Right lobe of liver (tissue), 6 donors: ENCODE data around the gene KAT7. TPM values are rescaled to one million over a fixed set of nuclear protein-coding genes. Genes with fewer than 3 reads are reported as not detected.

ENCODE experiments used
- ATAC-seq, 4 donors: fragments of 200-7000 bp; cut with Tn5 transposase; one replicate each; pipeline ENCODE4 v1.9.1; 2020; ENCODE audit warnings: mild to moderate bottlenecking in 4 of 4, moderate library complexity in 4 of 4
- DNase-seq, 3 donors: peaks; one replicate each; pipeline ENCODE4 v3.0.0-alpha.2; 2020
- H3K27ac ChIP-seq, 3 donors: fragments of 200-600 bp; one replicate each; pipeline ENCODE4 v1.8.0; 2022
- H3K27me3 ChIP-seq, 2 donors: fragments of 200-600 bp; one replicate each; pipeline ENCODE4 v1.8.0; 2022
- H3K36me3 ChIP-seq, 4 donors: fragments of 200-600 bp; sonication (generic) in 1 of 4; one replicate each; pipeline versions ENCODE4 v1.5.1 to v1.8.0; 2017 to 2022; ENCODE audit warnings: control low read depth in 1 of 4
- H3K4me1 ChIP-seq, 4 donors: fragments of 200-600 bp; sonication (generic) in 1 of 4; one replicate each; pipeline versions ENCODE4 v1.5.1 to v1.8.0; 2017 to 2022; ENCODE audit warnings: control low read depth in 1 of 4
- H3K4me3 ChIP-seq, 3 donors: fragments of 200-600 bp; one replicate each; pipeline ENCODE4 v1.8.0; 2022
- H3K9me3 ChIP-seq, 4 donors: fragments of 200-600 bp; sonication (generic) in 1 of 4; one replicate each; pipeline versions ENCODE4 v1.5.1 to v1.8.0; 2017 to 2022; ENCODE audit warnings: control low read depth in 1 of 4
- CTCF ChIP-seq, 4 donors: fragments of 200-600 bp in 3 of 4; fragments of 450-650 bp in 1 of 4; IDR thresholded peaks; one replicate each; pipeline versions ENCODE4 v1.5.1 to v1.8.0; 2016 to 2022; ENCODE audit warnings: antibody characterized with exemption in 4 of 4, mild to moderate bottlenecking in 2 of 4
- POLR2A ChIP-seq: fragments of 450-650 bp; IDR thresholded peaks from one replicate; pipeline ENCODE4 v1.6.1; 2017; ENCODE audit warnings: antibody characterized with exemption, mild to moderate bottlenecking
- WGBS: methylation state at CpG from one replicate; pipeline ENCODE4 v1.1.6; 2018; ENCODE audit warnings: low coverage, low lambda C conversion rate; ENCODE audit not compliant: insufficient coverage; ENCODE audit errors: missing lambda C conversion rate; 5-methylcytosine and 5-hydroxymethylcytosine counted together
- intact Hi-C, 2 donors: fragments of 100-400 bp; cut with DNase I; formaldehyde crosslinking; loops; one replicate each; pipeline versions ENCODE4 v1.11.2 to v1.14.1; 2022
- total RNA-seq, 6 experiments: library from RNA; depleted of rRNA in 2 of 6; stranded (reverse); fragments of >200 nt in 2 of 6; fragmentation: NEBNext Ultra II Directional in 3 of 6; extraction: Animal tissue kit (Norgen Biotek cat#: 25700) in 3 of 6; gene quantifications; one replicate each; pipeline versions ENCODE4 v1.1.0 to v1.2.4, GENCODE V29; 2016 to 2023
- donor health status: DM: no; HTN: yes; CAD: no.
- donor health status: DM: no; HTN: no; CAD: no.
- donor health status: DM: no; HTN: no; CAD: no.
- donor health status: DM: no; HTN: yes; CAD: no.
- donor health status: DM: no; HTN: yes; CAD: no.

KAT7 gene
- total RNA-seq, 6 experiments from 2014 or later = 10.8 to 21.3 (median 15.2) TPM

GRCh38 chr17:49819138-49819537 lies 30.7 kb downstream of the KAT7 start:
- peaks cover 7 to 78% (median 39%) of the 10 kb centered on the region in 4 donors for H3K36me3 ChIP-seq
- no peaks in the 10 kb centered on the region for H3K9me3 ChIP-seq
- H3K4me1 ChIP-seq = no peaks in the 10 kb centered on the region
- no peak for TF ChIP-seq CTCF (IDR thresholded peaks at IDR 0.05)
- TF ChIP-seq POLR2A = no peak
- 85% methylated on average over 5 of the region's 5 CpGs for WGBS
- H3K27me3 ChIP-seq = no peaks in the 10 kb centered on the region
- DNase-seq (no peak), ATAC-seq (no peak)
- intact Hi-C loops = no loop called here
- no peak overlapping the region for H3K4me3 ChIP-seq
- H3K27ac ChIP-seq = no peak overlapping the region

GRCh38 chr17:49819651-49820050 lies 31.2 kb downstream of the KAT7 start:
- no peak for DNase-seq
- Histone ChIP-seq H3K36me3 (peaks cover 7 to 81% (median 37%) of the 10 kb centered on the region in 4 donors), H3K27me3 (no peaks in the 10 kb centered on the region), H3K9me3 (no peaks in the 10 kb centered on the region), H3K27ac (no peak overlapping the region), H3K4me1 (no peaks in the 10 kb centered on the region), H3K4me3 (no peak overlapping the region)
- TF ChIP-seq POLR2A = no peak
- no peak for TF ChIP-seq CTCF (IDR thresholded peaks at IDR 0.05)
- intact Hi-C loops = no loop called here
- no peak for ATAC-seq
- 92% methylated on average over 2 of the region's 2 CpGs for WGBS

GRCh38 chr17:49820773-49821172 lies 32.3 kb downstream of the KAT7 start:
- 79% methylated on average over 1 of the region's 1 CpG for WGBS
- Histone ChIP-seq H3K36me3 (peaks cover 12 to 81% (median 32%) of the 10 kb centered on the region in 4 donors), H3K27ac (no peak overlapping the region)

GRCh38 chr17:49821466-49821865 lies 33.0 kb downstream of the KAT7 start:
- Histone ChIP-seq H3K4me3 (no peak overlapping the region), H3K27me3 (no peaks in the 10 kb centered on the region), H3K36me3 (peaks cover 14 to 81% (median 32%) of the 10 kb centered on the region in 4 donors), H3K4me1 (no peaks in the 10 kb centered on the region), H3K27ac (no peak overlapping the region), H3K9me3 (no peaks in the 10 kb centered on the region)
- DNase-seq = no peak
- ATAC-seq = no peak
- intact Hi-C loops = no loop called here
- no peak for TF ChIP-seq CTCF (IDR thresholded peaks at IDR 0.05)
- TF ChIP-seq POLR2A = no peak
- WGBS = 83% methylated on average over 2 of the region's 2 CpGs

More at GRCh38 chr17:49820773-49821172, 32.3 kb downstream of the KAT7 start:
- H3K9me3 ChIP-seq = no peaks in the 10 kb centered on the region
- intact Hi-C loops = no loop called here
- H3K27me3 ChIP-seq = no peaks in the 10 kb centered on the region
- DNase-seq (no peak), ATAC-seq (no peak)
- TF ChIP-seq CTCF (IDR thresholded peaks at IDR 0.05) (no peak), POLR2A (no peak)
- no peak overlapping the region for H3K4me3 ChIP-seq
- no peaks in the 10 kb centered on the region for H3K4me1 ChIP-seq

- ATAC-seq (no peak), DNase-seq (no peak)
- TF ChIP-seq CTCF (IDR thresholded peaks at IDR 0.05) (no peak), POLR2A (no peak)
- no peaks in the 10 kb centered on the region for H3K27me3 ChIP-seq
- H3K4me1 ChIP-seq = no peaks in the 10 kb centered on the region
- no peaks in the 10 kb centered on the region for H3K9me3 ChIP-seq
- peaks cover 19 to 81% (median 35%) of the 10 kb centered on the region in 4 donors for H3K36me3 ChIP-seq
- whole genome bisulfite sequencing = 91% methylated on average over 1 of the region's 1 CpG
- H3K27ac ChIP-seq = no peak overlapping the region
- H3K4me3 ChIP-seq = no peak overlapping the region
- intact Hi-C loops = no loop called here
Measured at GRCh38 chr17:49821916-49822315, 33.4 kb downstream of the KAT7 start.
